Tibial nerve (tissue), 4 donors: ENCODE results near the gene NAB2. TPM values are rescaled to one million over a fixed set of nuclear protein-coding genes. Genes with fewer than 3 reads are reported as not detected.

Experiments
- DNase-seq, 2 donors: peaks; one replicate each; pipeline ENCODE4 v3.0.0-alpha.2; 2019; ENCODE audit warnings: low spot score in 2 of 2
- H3K27ac ChIP-seq, 4 donors: fragments of 200-600 bp; sonication (generic) in 3 of 4; one replicate each; pipeline ENCODE4 v1.5.1; 2017 to 2019; ENCODE audit warnings: mild to moderate bottlenecking in 1 of 4
- H3K27me3 ChIP-seq, 2 donors: fragments of 200-600 bp; sonication (generic) in 1 of 2; one replicate each; pipeline versions ENCODE4 v1.5.1 to v1.6.0; 2017 to 2019
- H3K36me3 ChIP-seq, 3 donors: fragments of 200-600 bp; sonication (generic); one replicate each; pipeline ENCODE4 v1.5.1; 2018 to 2019
- H3K4me1 ChIP-seq, 4 donors: fragments of 200-600 bp; sonication (generic) in 3 of 4; one replicate each; pipeline ENCODE4 v1.5.1; 2017 to 2019
- H3K4me3 ChIP-seq, 4 donors: fragments of 200-600 bp; sonication (generic) in 3 of 4; one replicate each; pipeline ENCODE4 v1.5.1; 2017 to 2019; ENCODE audit warnings: mild to moderate bottlenecking in 1 of 4, moderate library complexity in 1 of 4
- H3K9me3 ChIP-seq, 4 donors: fragments of 200-600 bp; sonication (generic) in 3 of 4; one replicate each; pipeline ENCODE4 v1.5.1; 2017 to 2019
- EP300 ChIP-seq, 2 donors: sonication (generic); formaldehyde crosslinking; IDR thresholded peaks; one replicate each; pipeline ENCODE4 v1.6.1; 2017; ENCODE audit warnings: antibody characterized with exemption in 2 of 2, mild to moderate bottlenecking in 1 of 2
- POLR2A ChIP-seq, 2 donors: fragments of 450-650 bp; IDR thresholded peaks; one replicate each; pipeline ENCODE4 v1.6.1; 2017; ENCODE audit warnings: antibody characterized with exemption in 2 of 2, mild to moderate bottlenecking in 2 of 2, moderate library complexity in 2 of 2
- WGBS, 2 donors: methylation state at CpG; one replicate each; pipeline ENCODE4 v1.1.5; 2018; 5-methylcytosine and 5-hydroxymethylcytosine counted together
- total RNA-seq, 4 donors: library from RNA; depleted of rRNA; stranded (reverse); fragments of >200 nt; gene quantifications; one replicate each; pipeline ENCODE4 v1.1.0, GENCODE V29; 2016
- TF ChIP-seq, protein P1 (sequence below), 5 experiments: fragments of 200-600 bp in 3 of 5; fragments of 450-650 bp in 2 of 5; sonication (generic) in 3 of 5; IDR thresholded peaks; one replicate each; pipeline ENCODE4 v1.5.1; 2016 to 2019; ENCODE audit warnings: antibody characterized with exemption in 5 of 5, mild to moderate bottlenecking in 3 of 5, moderate library complexity in 2 of 5

The NAB2 gene
- total RNA-seq, 4 donors from 2014 or later = 29.3 to 42.2 (median 38.6) TPM

- WGBS, 2 donors = 46 to 49% methylated on average over 2 of the region's 2 CpGs
- Histone ChIP-seq H3K9me3 (no peaks in the 10 kb centered on the region), H3K27ac (no peak overlapping the region), H3K36me3 (no peaks in the 10 kb centered on the region), H3K4me3 (no peak overlapping the region), H3K4me1 (peaks cover 0 to 13% (median 4%) of the 10 kb centered on the region in 4 donors), H3K27me3 (no peaks in the 10 kb centered on the region)
- DNase-seq = no peak
- TF ChIP-seq, protein P1, sequence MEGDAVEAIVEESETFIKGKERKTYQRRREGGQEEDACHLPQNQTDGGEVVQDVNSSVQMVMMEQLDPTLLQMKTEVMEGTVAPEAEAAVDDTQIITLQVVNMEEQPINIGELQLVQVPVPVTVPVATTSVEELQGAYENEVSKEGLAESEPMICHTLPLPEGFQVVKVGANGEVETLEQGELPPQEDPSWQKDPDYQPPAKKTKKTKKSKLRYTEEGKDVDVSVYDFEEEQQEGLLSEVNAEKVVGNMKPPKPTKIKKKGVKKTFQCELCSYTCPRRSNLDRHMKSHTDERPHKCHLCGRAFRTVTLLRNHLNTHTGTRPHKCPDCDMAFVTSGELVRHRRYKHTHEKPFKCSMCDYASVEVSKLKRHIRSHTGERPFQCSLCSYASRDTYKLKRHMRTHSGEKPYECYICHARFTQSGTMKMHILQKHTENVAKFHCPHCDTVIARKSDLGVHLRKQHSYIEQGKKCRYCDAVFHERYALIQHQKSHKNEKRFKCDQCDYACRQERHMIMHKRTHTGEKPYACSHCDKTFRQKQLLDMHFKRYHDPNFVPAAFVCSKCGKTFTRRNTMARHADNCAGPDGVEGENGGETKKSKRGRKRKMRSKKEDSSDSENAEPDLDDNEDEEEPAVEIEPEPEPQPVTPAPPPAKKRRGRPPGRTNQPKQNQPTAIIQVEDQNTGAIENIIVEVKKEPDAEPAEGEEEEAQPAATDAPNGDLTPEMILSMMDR (IDR thresholded peaks at IDR 0.05) = no peak
- TF ChIP-seq EP300 (IDR thresholded peaks at IDR 0.05) = no peak
Observed at GRCh38 chr12:57123813-57124212, 34.9 kb downstream of the NAB2 start.

GRCh38 chr12:57124261-57124877, 35.5 kb downstream of the NAB2 start:
- Histone ChIP-seq H3K9me3 (no peaks in the 10 kb centered on the region), H3K4me3 (no peak overlapping the region), H3K36me3 (no peaks in the 10 kb centered on the region), H3K27ac (no peak overlapping the region), H3K4me1 (peaks cover 0 to 10% (median 3%) of the 10 kb centered on the region in 4 donors), H3K27me3 (no peaks in the 10 kb centered on the region)
- DNase-seq = peak; percentile 75 to 93
- TF ChIP-seq, protein P1 (IDR thresholded peaks at IDR 0.05) = peak; percentile 93 to 98 (median 95)
- TF ChIP-seq EP300 (IDR thresholded peaks at IDR 0.05) (peak in 1 of 2 donors; percentile 43), POLR2A (IDR thresholded peaks at IDR 0.05) (no peak)
- WGBS, 2 donors = 13 to 15% methylated on average over 10 of the region's 10 CpGs

- Histone ChIP-seq H3K4me3 (no peak overlapping the region), H3K36me3 (no peaks in the 10 kb centered on the region), H3K4me1 (peaks cover 0 to 26% (median 6%) of the 10 kb centered on the region in 4 donors), H3K27ac (peak overlapping the region in 1 of 4 donors; percentile 97), H3K27me3 (no peaks in the 10 kb centered on the region), H3K9me3 (no peaks in the 10 kb centered on the region)
- TF ChIP-seq, protein P1 (IDR thresholded peaks at IDR 0.05) = no peak
- no peak for TF ChIP-seq POLR2A (IDR thresholded peaks at IDR 0.05)
- TF ChIP-seq EP300 (IDR thresholded peaks at IDR 0.05) = no peak
- WGBS, 2 donors = 89 to 93% methylated on average over 11 of the region's 11 CpGs
- no peak for DNase-seq
Observed at GRCh38 chr12:57126061-57126460, 37.1 kb downstream of the NAB2 start.

- WGBS, 2 donors = 54 to 62% methylated on average over 7 of the region's 7 CpGs
- H3K27ac ChIP-seq = peak overlapping the region; percentile 97 to 99 (median 98)
- H3K27me3 ChIP-seq = no peaks in the 10 kb centered on the region
- H3K9me3 ChIP-seq = no peaks in the 10 kb centered on the region
- H3K4me1 ChIP-seq = peaks cover 0 to 31% (median 8%) of the 10 kb centered on the region in 4 donors
- no peak for TF ChIP-seq EP300 (IDR thresholded peaks at IDR 0.05)
- TF ChIP-seq POLR2A (IDR thresholded peaks at IDR 0.05) = no peak
- TF ChIP-seq, protein P1 (IDR thresholded peaks at IDR 0.05) = no peak
- H3K36me3 ChIP-seq = no peaks in the 10 kb centered on the region
- DNase-seq = no peak
- peak overlapping the region in 1 of 4 donors; percentile 73 for H3K4me3 ChIP-seq
Observed at GRCh38 chr12:57126561-57126960, 37.6 kb downstream of the NAB2 start.

GRCh38 chr12:57127101-57127725, 38.3 kb downstream of the NAB2 start:
- 6% methylated on average over 23 to 26 of the region's 26 CpGs for WGBS, 2 donors
- H3K27me3 ChIP-seq = no peaks in the 10 kb centered on the region
- H3K27ac ChIP-seq = peak overlapping the region; percentile 97 to 99 (median 98)
- no peaks in the 10 kb centered on the region for H3K36me3 ChIP-seq
- peaks cover 0 to 38% (median 13%) of the 10 kb centered on the region in 4 donors for H3K4me1 ChIP-seq
- H3K9me3 ChIP-seq = no peaks in the 10 kb centered on the region
- H3K4me3 ChIP-seq = peak overlapping the region; percentile 73 to 88 (median 78)
- DNase-seq = peak; percentile 67 to 71
- TF ChIP-seq, protein P1 (IDR thresholded peaks at IDR 0.05) = peak in 4 of 5 experiments; percentile 20 to 62 (median 24)
- TF ChIP-seq EP300 (IDR thresholded peaks at IDR 0.05) = no peak
- TF ChIP-seq POLR2A (IDR thresholded peaks at IDR 0.05) = no peak
